Trophoblast cell (in vitro differentiated cells and primary cell): ENCODE data around the gene TPM4.

Source experiments
- DNase-seq, 2 donors: peaks; one replicate each; pipeline ENCODE4 v3.0.0-alpha.2; 2016
- H2AFZ ChIP-seq: 2 replicates; pipeline ENCODE4 v1.6.1; 2013; ENCODE audit warnings: low read length, moderate library complexity, mild to moderate bottlenecking; ENCODE audit not compliant: insufficient read depth, poor library complexity
- H2AK5ac ChIP-seq: 2 replicates; pipeline ENCODE4 v1.6.1; 2013; ENCODE audit warnings: mild to moderate bottlenecking, low read length
- H2BK120ac ChIP-seq: 2 replicates; pipeline ENCODE4 v1.6.1; 2013; ENCODE audit warnings: low read length, mild to moderate bottlenecking, moderate library complexity; ENCODE audit not compliant: insufficient read depth, poor library complexity
- H2BK12ac ChIP-seq: 2 replicates; pipeline ENCODE4 v1.6.1; 2013; ENCODE audit warnings: mild to moderate bottlenecking, low read length, moderate library complexity
- H2BK5ac ChIP-seq: 2 replicates; pipeline ENCODE4 v1.6.1; 2013; ENCODE audit warnings: low read length, low read depth, moderate library complexity, mild to moderate bottlenecking; ENCODE audit not compliant: poor library complexity
- H3K14ac ChIP-seq: 2 replicates; pipeline ENCODE4 v1.6.1; 2013; ENCODE audit warnings: mild to moderate bottlenecking, low read length
- H3K18ac ChIP-seq: 2 replicates; pipeline ENCODE4 v1.6.1; 2013; ENCODE audit warnings: mild to moderate bottlenecking, low read length
- H3K23ac ChIP-seq: 2 replicates; pipeline ENCODE4 v1.6.1; 2013; ENCODE audit warnings: low read length
- H3K27ac ChIP-seq: 2 replicates; pipeline ENCODE4 v1.5.1; 2013; ENCODE audit warnings: low read depth, mild to moderate bottlenecking, inconsistent platforms, low read length, moderate library complexity
- H3K27me3 ChIP-seq: 2 replicates; pipeline ENCODE4 v1.6.1; 2013; ENCODE audit warnings: inconsistent platforms, mild to moderate bottlenecking, low read length, moderate library complexity; ENCODE audit not compliant: insufficient read depth
- H3K36me3 ChIP-seq, 2 experiments: 1 replicate in 1 of 2; 2 replicates in 1 of 2; pipeline ENCODE4 v1.6.1; 2013; ENCODE audit warnings: low read length in 2 of 2, mild to moderate bottlenecking in 2 of 2, moderate library complexity in 1 of 2; ENCODE audit not compliant: insufficient read depth in 2 of 2, control insufficient read depth in 1 of 2
- H3K4ac ChIP-seq: 2 replicates; pipeline ENCODE4 v1.6.1; 2013; ENCODE audit warnings: low read depth, mild to moderate bottlenecking, low read length, moderate library complexity
- H3K4me1 ChIP-seq, 2 experiments: 1 replicate in 1 of 2; 2 replicates in 1 of 2; pipeline ENCODE4 v1.6.1; 2013; ENCODE audit warnings: low read length in 2 of 2, mild to moderate bottlenecking in 2 of 2, moderate library complexity in 1 of 2; ENCODE audit not compliant: insufficient read depth in 2 of 2, control insufficient read depth in 1 of 2
- H3K4me2 ChIP-seq: 2 replicates; pipeline ENCODE4 v1.6.1; 2013; ENCODE audit warnings: inconsistent platforms, mild to moderate bottlenecking, low read length, moderate library complexity
- H3K4me3 ChIP-seq: 2 replicates; pipeline ENCODE4 v1.5.1; 2013; ENCODE audit warnings: mild to moderate bottlenecking, low read depth, low read length, inconsistent platforms
- H3K79me1 ChIP-seq: one replicate; pipeline ENCODE4 v1.6.1; 2013; ENCODE audit warnings: low read length
- H3K79me2 ChIP-seq: 2 replicates; pipeline ENCODE4 v1.6.1; 2013; ENCODE audit warnings: low read length, mild to moderate bottlenecking; ENCODE audit not compliant: control insufficient read depth, insufficient read depth, poor library complexity
- H3K9ac ChIP-seq: 2 replicates; pipeline ENCODE4 v1.6.1; 2013; ENCODE audit warnings: mild to moderate bottlenecking, low read length
- H3K9me3 ChIP-seq: 2 replicates; pipeline ENCODE4 v1.6.1; 2013; ENCODE audit warnings: low read depth, mild to moderate bottlenecking, control low read depth, inconsistent platforms, low read length; ENCODE audit not compliant: insufficient read depth
- H4K12ac ChIP-seq: 2 replicates; pipeline ENCODE4 v1.6.1; 2013; ENCODE audit warnings: low read depth, mild to moderate bottlenecking, low read length, moderate library complexity
- H4K8ac ChIP-seq: 2 replicates; pipeline ENCODE4 v1.6.1; 2013; ENCODE audit warnings: low read depth, mild to moderate bottlenecking, low read length, moderate library complexity
- H4K91ac ChIP-seq: one replicate; pipeline ENCODE4 v1.6.1; 2013; ENCODE audit warnings: low read depth, mild to moderate bottlenecking, low read length, moderate library complexity
- WGBS: extraction: QIAGEN DNeasy Blood & Tissue Kit; methylation state at CpG from one replicate; pipeline ENCODE4 v1.1.7; 2013; ENCODE audit warnings: missing lambda C conversion rate; ENCODE audit not compliant: insufficient read length, insufficient coverage; ENCODE audit errors: extremely low coverage; 5-methylcytosine and 5-hydroxymethylcytosine counted together

The TPM4 gene

GRCh38 chr19:16076958-16077611 is 790 bp downstream of the TPM4 start:
- H3K79me2 ChIP-seq = peaks cover 39% of the 10 kb centered on the region
- H3K23ac ChIP-seq = no peak overlapping the region
- peak overlapping the region; percentile 85 for H3K4me2 ChIP-seq
- H3K9me3 ChIP-seq = no peaks in the 10 kb centered on the region
- H2AFZ ChIP-seq = peak overlapping the region; percentile 0
- H4K91ac ChIP-seq = peak overlapping the region; percentile 88
- peak overlapping the region; percentile 96 for H3K27ac ChIP-seq
- H2BK120ac ChIP-seq = peak overlapping the region; percentile 90
- peak overlapping the region; percentile 99 for H3K4me3 ChIP-seq
- no peaks in the 10 kb centered on the region for H3K27me3 ChIP-seq
- DNase-seq = peak in 1 of 2 donors; percentile 60
- H2AK5ac ChIP-seq = peak overlapping the region; percentile 53
- peak overlapping the region; percentile 100 for H3K4ac ChIP-seq
- peaks cover 33% of the 10 kb centered on the region for H3K79me1 ChIP-seq
- H3K14ac ChIP-seq = peak overlapping the region; percentile 52
- peak overlapping the region; percentile 2 for H4K12ac ChIP-seq
- peak overlapping the region; percentile 100 for H3K9ac ChIP-seq
- H2BK5ac ChIP-seq = peak overlapping the region; percentile 96
- no peak overlapping the region for H2BK12ac ChIP-seq
- peak overlapping the region; percentile 80 for H4K8ac ChIP-seq
- peaks cover 22 to 26% of the 10 kb centered on the region in 2 experiments for H3K36me3 ChIP-seq
- peak overlapping the region; percentile 99 for H3K18ac ChIP-seq
- H3K4me1 ChIP-seq = peaks cover 8 to 15% of the 10 kb centered on the region in 2 experiments
- WGBS = no CpG with 5 or more reads among the region's 56 CpGs

- peak overlapping the region; percentile 85 for H3K4me2 ChIP-seq
Measured at GRCh38 chr19:16077984-16078758, 1.9 kb downstream of the TPM4 start.

GRCh38 chr19:16078759-16079707 is 2.7 kb downstream of the TPM4 start:
- Histone ChIP-seq H3K9ac (peak overlapping the region; percentile 84), H3K14ac (peak overlapping the region; percentile 43), H3K27ac (peak overlapping the region; percentile 96), H3K27me3 (no peaks in the 10 kb centered on the region), H4K8ac (no peak overlapping the region), H2AK5ac (no peak overlapping the region), H2AFZ (no peak overlapping the region), H2BK5ac (peak overlapping the region; percentile 98), H2BK12ac (no peak overlapping the region), H3K4me1 (peaks cover 8 to 15% of the 10 kb centered on the region in 2 experiments), H3K4me3 (no peak overlapping the region), H3K4me2 (peak overlapping the region; percentile 85), H3K79me1 (peaks cover 33% of the 10 kb centered on the region), H4K12ac (no peak overlapping the region), H3K18ac (no peak overlapping the region), H3K4ac (peak overlapping the region; percentile 100), H3K36me3 (peaks cover 41 to 45% of the 10 kb centered on the region in 2 experiments), H3K23ac (no peak overlapping the region), H3K9me3 (no peaks in the 10 kb centered on the region), H2BK120ac (no peak overlapping the region), H4K91ac (peak overlapping the region; percentile 90), H3K79me2 (peaks cover 41% of the 10 kb centered on the region)
- peak; percentile 81 to 94 for DNase-seq
- no CpG with 5 or more reads among the region's 17 CpGs for WGBS

More at GRCh38 chr19:16077984-16078758, 1.9 kb downstream of the TPM4 start:
- H2AFZ ChIP-seq = peak overlapping the region; percentile 17
- peak overlapping the region; percentile 96 for H3K27ac ChIP-seq
- H3K4me1 ChIP-seq = peaks cover 8 to 15% of the 10 kb centered on the region in 2 experiments
- peak overlapping the region; percentile 100 for H3K4ac ChIP-seq
- DNase-seq = peak in 1 of 2 donors; percentile 66
- H4K91ac ChIP-seq = peak overlapping the region; percentile 90
- peak overlapping the region; percentile 98 for H2BK5ac ChIP-seq
- peak overlapping the region; percentile 55 for H2BK120ac ChIP-seq
- no peak overlapping the region for H3K23ac ChIP-seq
- H3K9me3 ChIP-seq = no peaks in the 10 kb centered on the region
- peak overlapping the region; percentile 84 for H3K9ac ChIP-seq
- H2BK12ac ChIP-seq = peak overlapping the region; percentile 10
- H3K18ac ChIP-seq = peak overlapping the region; percentile 34
- no peaks in the 10 kb centered on the region for H3K27me3 ChIP-seq
- peaks cover 33% of the 10 kb centered on the region for H3K79me1 ChIP-seq
- H4K12ac ChIP-seq = peak overlapping the region; percentile 90
- peak overlapping the region; percentile 57 for H4K8ac ChIP-seq
- peak overlapping the region; percentile 65 for H3K4me3 ChIP-seq
- H3K79me2 ChIP-seq = peaks cover 41% of the 10 kb centered on the region
- WGBS = no CpG with 5 or more reads among the region's 16 CpGs
- H2AK5ac ChIP-seq = peak overlapping the region; percentile 20
- H3K36me3 ChIP-seq = peaks cover 33 to 36% of the 10 kb centered on the region in 2 experiments
- peak overlapping the region; percentile 92 for H3K14ac ChIP-seq
